MG63 (cell line): ENCODE results near the gene KRTAP1-4. TPM values are rescaled to one million over a fixed set of nuclear protein-coding genes. Genes with fewer than 3 reads are reported as not detected.
A peak's percentile ranks its signal among the peaks of the same experiment; 100 is the strongest.
"Not testable (repeated sequence)": the region's sequence is repeated elsewhere in the genome, so short reads cannot be mapped to it uniquely, and the experiment has no call there.

ENCODE experiments used
- DNase-seq: peaks from one replicate; pipeline ENCODE4 v3.0.0-alpha.2; 2020
- H3K27me3 ChIP-seq: fragments of 250-450 bp; sonication (Bioruptor Pico); 2 replicates; pipeline ENCODE4 v1.5.1; 2020; ENCODE audit warnings: mild to moderate bottlenecking, moderate library complexity
- H3K36me3 ChIP-seq: fragments of 250-450 bp; sonication (Bioruptor Pico); 2 replicates; pipeline ENCODE4 v1.5.1; 2020; ENCODE audit warnings: mild to moderate bottlenecking, moderate library complexity
- H3K4me3 ChIP-seq: fragments of 250-450 bp; sonication (Bioruptor Pico); 2 replicates; pipeline ENCODE4 v1.5.1; 2020; ENCODE audit warnings: mild to moderate bottlenecking, moderate library complexity
- H3K9me3 ChIP-seq: fragments of 250-450 bp; sonication (Bioruptor Pico); 2 replicates; pipeline ENCODE4 v1.5.1; 2020; ENCODE audit warnings: mild to moderate bottlenecking, moderate library complexity
- total RNA-seq: library from RNA; depleted of rRNA; stranded (reverse); fragments of >200 nt; shearing (Covaris generic); gene quantifications from 2 replicates; pipeline ENCODE4 v1.2.3, GENCODE V29; 2014; ENCODE audit warnings: low replicate concordance

The KRTAP1-4 gene
- total RNA-seq, 1 experiment from 2014 or later, result not detected

- H3K27me3 ChIP-seq, result no peaks in the 10 kb centered on the region
- no peaks in the 10 kb centered on the region; the same call in 1 of the 2 replicates for H3K9me3 ChIP-seq
- no peak for DNase-seq
- H3K4me3 ChIP-seq, result no peak overlapping the region
- no peaks in the 10 kb centered on the region for H3K36me3 ChIP-seq
Measured at GRCh38 chr17:41016578-41017215, 13.3 kb downstream of the KRTAP1-4 start.

GRCh38 chr17:41015454-41015853 is 14.5 kb downstream of the KRTAP1-4 start:
- no peak overlapping the region for H3K4me3 ChIP-seq
- DNase-seq, result no peak
- H3K9me3 ChIP-seq, result no peaks in the 10 kb centered on the region; the same call in 1 of the 2 replicates
- H3K36me3 ChIP-seq, result no peaks in the 10 kb centered on the region
- no peaks in the 10 kb centered on the region for H3K27me3 ChIP-seq

GRCh38 chr17:41013606-41014005 is 16.4 kb downstream of the KRTAP1-4 start:
- H3K4me3 ChIP-seq, result no peak overlapping the region
- no peaks in the 10 kb centered on the region for H3K36me3 ChIP-seq
- no peaks in the 10 kb centered on the region; the same call in 1 of the 2 replicates for H3K9me3 ChIP-seq
- peak; percentile 47 for DNase-seq
- no peaks in the 10 kb centered on the region for H3K27me3 ChIP-seq

GRCh38 chr17:41013181-41013580 is 16.8 kb downstream of the KRTAP1-4 start:
- H3K27me3 ChIP-seq, result no peaks in the 10 kb centered on the region
- H3K36me3 ChIP-seq, result no peaks in the 10 kb centered on the region
- H3K9me3 ChIP-seq, result no peaks in the 10 kb centered on the region; the same call in 1 of the 2 replicates
- DNase-seq, result no peak
- H3K4me3 ChIP-seq, result no peak overlapping the region

GRCh38 chr17:41012326-41013120 is 17.5 kb downstream of the KRTAP1-4 start:
- H3K36me3 ChIP-seq, result no peaks in the 10 kb centered on the region

GRCh38 chr17:41010441-41010840 is 19.6 kb downstream of the KRTAP1-4 start:
- no peaks in the 10 kb centered on the region for H3K36me3 ChIP-seq
- H3K27me3 ChIP-seq, result no peaks in the 10 kb centered on the region
- H3K9me3 ChIP-seq, result no peaks in the 10 kb centered on the region; the same call in 1 of the 2 replicates
- no peak for DNase-seq
- no peak overlapping the region for H3K4me3 ChIP-seq

More at GRCh38 chr17:41012326-41013120, 17.5 kb downstream of the KRTAP1-4 start:
- DNase-seq, result no peak
- Histone ChIP-seq H3K9me3 (no peaks in the 10 kb centered on the region; the same call in 1 of the 2 replicates), H3K27me3 (no peaks in the 10 kb centered on the region), H3K4me3 (no peak overlapping the region)

- no peaks in the 10 kb centered on the region; the same call in 1 of the 2 replicates for H3K9me3 ChIP-seq
- no peaks in the 10 kb centered on the region for H3K27me3 ChIP-seq
- no peak overlapping the region for H3K4me3 ChIP-seq
- no peak for DNase-seq
- H3K36me3 ChIP-seq, result no peaks in the 10 kb centered on the region
Measured at GRCh38 chr17:41009936-41010335, 20.1 kb downstream of the KRTAP1-4 start.

- H3K9me3 ChIP-seq, result no peaks in the 10 kb centered on the region
- DNase-seq, result no peak
- no peaks in the 10 kb centered on the region for H3K27me3 ChIP-seq
- no peak overlapping the region for H3K4me3 ChIP-seq
- no peaks in the 10 kb centered on the region for H3K36me3 ChIP-seq
Measured at GRCh38 chr17:41009301-41009760, 20.7 kb downstream of the KRTAP1-4 start.

- no peaks in the 10 kb centered on the region for H3K9me3 ChIP-seq
- DNase-seq, result no peak
- no peaks in the 10 kb centered on the region for H3K27me3 ChIP-seq
Measured at GRCh38 chr17:41008811-41009210, 21.2 kb downstream of the KRTAP1-4 start, which contains the start of gene KRTAP3-1. Gene KRTAP3-1, minus strand, starts transcription at chr17:41009128. Its CDS starts 54 bp downstream, at chr17:41009074.

GRCh38 chr17:41004397-41004796 is 25.6 kb downstream of the KRTAP1-4 start:
- Histone ChIP-seq H3K36me3 (no peaks in the 10 kb centered on the region), H3K4me3 (no peak overlapping the region), H3K9me3 (no peaks in the 10 kb centered on the region), H3K27me3 (no peaks in the 10 kb centered on the region)
- no peak for DNase-seq

More at GRCh38 chr17:41008811-41009210, 21.2 kb downstream of the KRTAP1-4 start, which contains the start of gene KRTAP3-1:
- Histone ChIP-seq H3K4me3 (no peak within 1 kb of the TSS), H3K36me3 (no peaks in the 10 kb centered on the region)

- Histone ChIP-seq H3K27me3 (no peaks in the 10 kb centered on the region), H3K36me3 (no peaks in the 10 kb centered on the region), H3K4me3 (no peak overlapping the region), H3K9me3 (no peaks in the 10 kb centered on the region)
- no peak for DNase-seq
Measured at GRCh38 chr17:41003926-41004325, 26.1 kb downstream of the KRTAP1-4 start.

GRCh38 chr17:41002814-41003213 is 27.2 kb downstream of the KRTAP1-4 start:
- Histone ChIP-seq H3K36me3 (no peaks in the 10 kb centered on the region), H3K4me3 (no peak overlapping the region), H3K9me3 (no peaks in the 10 kb centered on the region), H3K27me3 (no peaks in the 10 kb centered on the region)
- no peak for DNase-seq

- Histone ChIP-seq H3K27me3 (no peaks in the 10 kb centered on the region), H3K36me3 (no peaks in the 10 kb centered on the region), H3K4me3 (no peak overlapping the region), H3K9me3 (no peaks in the 10 kb centered on the region)
- no peak for DNase-seq
Measured at GRCh38 chr17:41001795-41002194, 28.2 kb downstream of the KRTAP1-4 start.

GRCh38 chr17:40999563-40999962 is 30.4 kb downstream of the KRTAP1-4 start, which contains the start of gene KRTAP3-2:
Gene KRTAP3-2, minus strand, starts transcription at chr17:40999906. Its CDS starts 53 bp downstream, at chr17:40999853.
- H3K4me3 ChIP-seq, H3K36me3 ChIP-seq, H3K27me3 ChIP-seq, DNase-seq, H3K9me3 ChIP-seq: not testable (repeated sequence)

GRCh38 chr17:40997361-40997760 is 32.6 kb downstream of the KRTAP1-4 start:
- no peak for DNase-seq
- H3K27me3 ChIP-seq, result no peaks in the 10 kb centered on the region
- H3K4me3 ChIP-seq, result no peak overlapping the region
- no peaks in the 10 kb centered on the region for H3K9me3 ChIP-seq
- no peaks in the 10 kb centered on the region for H3K36me3 ChIP-seq

- H3K36me3 ChIP-seq, result no peaks in the 10 kb centered on the region
- no peak overlapping the region for H3K4me3 ChIP-seq
- DNase-seq, result no peak
- no peaks in the 10 kb centered on the region for H3K27me3 ChIP-seq
- H3K9me3 ChIP-seq, result no peaks in the 10 kb centered on the region
Measured at GRCh38 chr17:40996829-40997228, 33.2 kb downstream of the KRTAP1-4 start.

GRCh38 chr17:40995116-40995515 is 34.9 kb downstream of the KRTAP1-4 start:
- Histone ChIP-seq H3K9me3 (no peaks in the 10 kb centered on the region; the same call in 1 of the 2 replicates), H3K4me3 (no peak overlapping the region), H3K27me3 (no peaks in the 10 kb centered on the region), H3K36me3 (no peaks in the 10 kb centered on the region)
- no peak for DNase-seq
